Tibial nerve (tissue), 4 donors: ENCODE results near the gene CD46. TPM values are rescaled to one million over a fixed set of nuclear protein-coding genes. Genes with fewer than 3 reads are reported as not detected.
A peak's percentile ranks its signal among the peaks of the same experiment; 100 is the strongest.
"Not testable (repeated sequence)": the region's sequence is repeated elsewhere in the genome, so short reads cannot be mapped to it uniquely, and the experiment has no call there.

ENCODE experiments used
- DNase-seq, 2 donors: peaks; one replicate each; pipeline ENCODE4 v3.0.0-alpha.2; 2019; ENCODE audit warnings: low spot score in 2 of 2
- H3K27ac ChIP-seq, 4 donors: fragments of 200-600 bp; sonication (generic) in 3 of 4; one replicate each; pipeline ENCODE4 v1.5.1; 2017 to 2019; ENCODE audit warnings: mild to moderate bottlenecking in 1 of 4
- H3K27me3 ChIP-seq, 2 donors: fragments of 200-600 bp; sonication (generic) in 1 of 2; one replicate each; pipeline versions ENCODE4 v1.5.1 to v1.6.0; 2017 to 2019
- H3K36me3 ChIP-seq, 3 donors: fragments of 200-600 bp; sonication (generic); one replicate each; pipeline ENCODE4 v1.5.1; 2018 to 2019
- H3K4me1 ChIP-seq, 4 donors: fragments of 200-600 bp; sonication (generic) in 3 of 4; one replicate each; pipeline ENCODE4 v1.5.1; 2017 to 2019
- H3K4me3 ChIP-seq, 4 donors: fragments of 200-600 bp; sonication (generic) in 3 of 4; one replicate each; pipeline ENCODE4 v1.5.1; 2017 to 2019; ENCODE audit warnings: mild to moderate bottlenecking in 1 of 4, moderate library complexity in 1 of 4
- H3K9me3 ChIP-seq, 4 donors: fragments of 200-600 bp; sonication (generic) in 3 of 4; one replicate each; pipeline ENCODE4 v1.5.1; 2017 to 2019
- EP300 ChIP-seq, 2 donors: sonication (generic); formaldehyde crosslinking; IDR thresholded peaks; one replicate each; pipeline ENCODE4 v1.6.1; 2017; ENCODE audit warnings: antibody characterized with exemption in 2 of 2, mild to moderate bottlenecking in 1 of 2
- POLR2A ChIP-seq, 2 donors: fragments of 450-650 bp; IDR thresholded peaks; one replicate each; pipeline ENCODE4 v1.6.1; 2017; ENCODE audit warnings: antibody characterized with exemption in 2 of 2, mild to moderate bottlenecking in 2 of 2, moderate library complexity in 2 of 2
- WGBS, 2 donors: methylation state at CpG; one replicate each; pipeline ENCODE4 v1.1.5; 2018; 5-methylcytosine and 5-hydroxymethylcytosine counted together
- total RNA-seq, 4 donors: library from RNA; depleted of rRNA; stranded (reverse); fragments of >200 nt; gene quantifications; one replicate each; pipeline ENCODE4 v1.1.0, GENCODE V29; 2016
- TF ChIP-seq, protein P1 (sequence below), 5 experiments: fragments of 200-600 bp in 3 of 5; fragments of 450-650 bp in 2 of 5; sonication (generic) in 3 of 5; IDR thresholded peaks; one replicate each; pipeline ENCODE4 v1.5.1; 2016 to 2019; ENCODE audit warnings: antibody characterized with exemption in 5 of 5, mild to moderate bottlenecking in 3 of 5, moderate library complexity in 2 of 5

Gene CD46
- 100 to 1,000 TPM in 3 of 4 donors, 10 to 100 TPM in 1; 95.4 to 154 (median 133) TPM for total RNA-seq

DNA sequence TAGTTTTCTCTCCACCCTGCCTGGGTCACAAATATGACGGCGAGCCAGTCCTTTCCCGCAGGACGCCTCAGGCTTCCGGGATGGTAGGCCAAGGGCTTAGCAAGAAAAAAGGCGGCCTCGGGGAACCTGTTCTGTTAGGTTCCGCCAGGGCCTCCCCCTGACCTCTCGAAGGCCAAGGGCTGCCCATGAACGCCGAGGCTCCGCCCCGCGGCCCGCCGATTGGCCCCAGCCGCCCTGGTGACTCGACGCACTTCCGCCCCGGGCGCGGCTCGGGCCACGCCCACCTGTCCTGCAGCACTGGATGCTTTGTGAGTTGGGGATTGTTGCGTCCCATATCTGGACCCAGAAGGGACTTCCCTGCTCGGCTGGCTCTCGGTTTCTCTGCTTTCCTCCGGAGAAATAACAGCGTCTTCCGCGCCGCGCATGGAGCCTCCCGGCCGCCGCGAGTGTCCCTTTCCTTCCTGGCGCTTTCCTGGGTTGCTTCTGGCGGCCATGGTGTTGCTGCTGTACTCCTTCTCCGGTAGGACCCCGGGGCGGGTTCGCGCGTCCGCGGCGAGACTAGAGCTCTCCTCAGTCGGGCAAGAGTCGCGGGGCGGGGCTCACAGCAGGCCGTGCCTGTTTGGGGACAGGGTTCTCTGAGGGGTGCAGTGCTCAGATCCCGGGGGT is at the start of gene CD46:
TSS of gene CD46 (plus strand) at position 265 of the 666 bp plus-strand sequence. CDS start at position 424, 159 bp downstream.
- 0 to 1% methylated on average over 38 to 50 of the region's 55 CpGs for WGBS, 2 donors
- DNase-seq = peak; percentile 88 to 91
- H3K27me3 ChIP-seq = no peaks in the 10 kb centered on the region
- peak within 1 kb of the TSS; percentile 54 to 87 (median 82) for H3K27ac ChIP-seq
- TF ChIP-seq EP300 (IDR thresholded peaks at IDR 0.05) (peak; percentile 92 to 95), POLR2A (IDR thresholded peaks at IDR 0.05) (peak; percentile 44 to 90)
- TF ChIP-seq, protein P1, sequence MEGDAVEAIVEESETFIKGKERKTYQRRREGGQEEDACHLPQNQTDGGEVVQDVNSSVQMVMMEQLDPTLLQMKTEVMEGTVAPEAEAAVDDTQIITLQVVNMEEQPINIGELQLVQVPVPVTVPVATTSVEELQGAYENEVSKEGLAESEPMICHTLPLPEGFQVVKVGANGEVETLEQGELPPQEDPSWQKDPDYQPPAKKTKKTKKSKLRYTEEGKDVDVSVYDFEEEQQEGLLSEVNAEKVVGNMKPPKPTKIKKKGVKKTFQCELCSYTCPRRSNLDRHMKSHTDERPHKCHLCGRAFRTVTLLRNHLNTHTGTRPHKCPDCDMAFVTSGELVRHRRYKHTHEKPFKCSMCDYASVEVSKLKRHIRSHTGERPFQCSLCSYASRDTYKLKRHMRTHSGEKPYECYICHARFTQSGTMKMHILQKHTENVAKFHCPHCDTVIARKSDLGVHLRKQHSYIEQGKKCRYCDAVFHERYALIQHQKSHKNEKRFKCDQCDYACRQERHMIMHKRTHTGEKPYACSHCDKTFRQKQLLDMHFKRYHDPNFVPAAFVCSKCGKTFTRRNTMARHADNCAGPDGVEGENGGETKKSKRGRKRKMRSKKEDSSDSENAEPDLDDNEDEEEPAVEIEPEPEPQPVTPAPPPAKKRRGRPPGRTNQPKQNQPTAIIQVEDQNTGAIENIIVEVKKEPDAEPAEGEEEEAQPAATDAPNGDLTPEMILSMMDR (IDR thresholded peaks at IDR 0.05) = peak in 2 of 5 experiments; percentile 46 to 53
- H3K36me3 ChIP-seq = no peaks in the 10 kb centered on the region
- H3K9me3 ChIP-seq = no peaks in the 10 kb centered on the region
- H3K4me1 ChIP-seq = peaks cover 0 to 54% (median 20%) of the 10 kb centered on the region in 4 donors
- H3K4me3 ChIP-seq = peak within 1 kb of the TSS; percentile 61 to 96 (median 70)

DNA sequence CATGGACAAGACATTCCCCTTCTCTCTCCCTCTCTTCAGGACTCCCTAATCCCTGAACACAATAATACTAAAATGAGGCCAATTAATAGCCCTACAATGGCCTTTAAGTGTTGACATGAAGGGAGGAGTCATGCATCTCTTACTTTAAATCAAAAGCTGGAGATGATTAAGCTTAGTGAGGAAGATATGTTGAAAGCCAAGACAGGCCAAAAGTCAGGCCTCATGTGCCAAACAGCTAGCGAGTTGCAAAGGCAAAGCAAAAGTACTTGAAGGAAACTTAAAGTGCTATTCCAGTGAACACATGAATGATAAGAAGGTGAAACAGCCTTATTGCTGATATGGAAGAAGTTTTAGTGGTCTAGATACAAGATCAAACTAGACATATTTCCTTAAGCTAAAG is 49.5 kb upstream of the CD46 start:
- Histone ChIP-seq H3K4me1 (no peaks in the 10 kb centered on the region), H3K4me3 (no peak overlapping the region), H3K36me3 (no peaks in the 10 kb centered on the region), H3K27ac (no peak overlapping the region), H3K9me3 (no peaks in the 10 kb centered on the region), H3K27me3 (no peaks in the 10 kb centered on the region)
- no peak for DNase-seq
- TF ChIP-seq POLR2A (IDR thresholded peaks at IDR 0.05) (no peak), EP300 (IDR thresholded peaks at IDR 0.05) (no peak)
- TF ChIP-seq, protein P1 (IDR thresholded peaks at IDR 0.05) = no peak
- WGBS, 2 donors = 59 to 77% methylated on average over 1 of the region's 1 CpG

DNA sequence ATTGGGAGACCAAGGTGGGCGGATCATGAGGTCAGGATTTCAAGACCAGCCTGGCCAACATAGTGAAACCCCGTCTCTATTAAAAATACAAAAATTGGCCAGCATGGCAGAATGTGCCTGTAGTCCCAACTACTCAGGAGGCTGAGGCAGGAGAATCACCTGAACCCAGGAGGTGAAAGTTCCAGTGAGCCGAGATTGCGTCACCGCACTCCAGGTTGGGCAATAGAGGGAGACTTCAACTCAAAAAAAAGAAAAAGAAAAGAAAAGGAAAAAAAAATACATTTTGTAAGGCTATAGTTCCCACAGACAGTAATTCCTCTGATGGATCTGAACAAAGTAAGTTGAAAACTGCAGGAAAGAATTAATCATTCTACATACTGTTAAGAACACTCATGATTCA is 48.1 kb upstream of the CD46 start:
- H3K9me3 ChIP-seq = no peaks in the 10 kb centered on the region
- no peak overlapping the region for H3K27ac ChIP-seq
- TF ChIP-seq EP300 (IDR thresholded peaks at IDR 0.05) (no peak), POLR2A (IDR thresholded peaks at IDR 0.05) (no peak)
- TF ChIP-seq, protein P1 (IDR thresholded peaks at IDR 0.05) = no peak
- no peak overlapping the region for H3K4me3 ChIP-seq
- no peaks in the 10 kb centered on the region for H3K4me1 ChIP-seq
- WGBS, 2 donors = 88 to 97% methylated on average over 5 of the region's 5 CpGs
- H3K36me3 ChIP-seq = no peaks in the 10 kb centered on the region
- DNase-seq = no peak
- no peaks in the 10 kb centered on the region for H3K27me3 ChIP-seq

DNA sequence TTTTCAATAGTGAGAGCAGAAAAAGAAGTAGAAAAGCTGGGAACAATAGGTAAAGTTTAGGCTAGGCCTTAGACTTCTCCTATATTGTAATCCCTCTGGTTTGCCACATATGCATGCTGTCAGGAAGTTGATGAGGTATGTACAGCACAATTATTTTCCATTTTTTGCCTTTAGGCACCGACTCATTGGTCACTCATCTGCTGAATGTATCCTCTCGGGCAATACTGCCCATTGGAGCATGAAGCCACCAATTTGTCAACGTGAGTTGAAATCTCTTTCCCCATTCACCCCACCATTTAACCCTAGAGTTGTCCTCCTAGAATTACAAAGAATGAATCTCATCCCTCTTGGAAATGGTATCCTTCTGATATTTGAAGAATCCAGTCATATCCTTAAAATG is 43.9 kb upstream of the CD46 start:
- DNase-seq, H3K27ac ChIP-seq, H3K27me3 ChIP-seq, H3K4me1 ChIP-seq, H3K36me3 ChIP-seq, H3K9me3 ChIP-seq, H3K4me3 ChIP-seq: not testable (repeated sequence)
- WGBS, 2 donors = 59 to 63% methylated on average over 3 of the region's 3 CpGs

DNA sequence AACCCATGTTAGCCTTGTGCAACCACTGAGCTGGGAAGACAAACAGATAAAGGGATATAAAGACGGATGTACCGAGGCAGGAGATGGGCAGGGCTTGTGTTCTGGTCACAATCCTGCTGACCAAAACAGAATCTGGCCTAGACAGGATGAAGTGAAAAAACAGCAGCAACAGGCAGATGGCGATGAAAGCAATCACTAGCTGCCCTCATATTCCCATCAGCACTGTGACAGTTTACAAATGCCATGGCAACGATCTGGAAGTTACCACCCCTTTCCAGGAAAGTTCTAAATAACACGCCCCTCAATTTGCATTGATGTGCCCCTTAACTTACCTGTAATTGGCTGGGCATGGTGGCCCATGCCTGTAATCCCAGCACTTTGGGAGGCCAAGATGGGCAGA is 40.6 kb upstream of the CD46 start:
- no peaks in the 10 kb centered on the region for H3K27me3 ChIP-seq
- TF ChIP-seq, protein P1 (IDR thresholded peaks at IDR 0.05) = no peak
- TF ChIP-seq POLR2A (IDR thresholded peaks at IDR 0.05) (no peak), EP300 (IDR thresholded peaks at IDR 0.05) (no peak)
- WGBS, 2 donors = 66 to 67% methylated on average over 5 of the region's 5 CpGs
- no peak overlapping the region for H3K27ac ChIP-seq
- no peaks in the 10 kb centered on the region for H3K4me1 ChIP-seq
- no peak overlapping the region for H3K4me3 ChIP-seq
- no peaks in the 10 kb centered on the region for H3K36me3 ChIP-seq
- H3K9me3 ChIP-seq = no peaks in the 10 kb centered on the region
- no peak for DNase-seq

DNA sequence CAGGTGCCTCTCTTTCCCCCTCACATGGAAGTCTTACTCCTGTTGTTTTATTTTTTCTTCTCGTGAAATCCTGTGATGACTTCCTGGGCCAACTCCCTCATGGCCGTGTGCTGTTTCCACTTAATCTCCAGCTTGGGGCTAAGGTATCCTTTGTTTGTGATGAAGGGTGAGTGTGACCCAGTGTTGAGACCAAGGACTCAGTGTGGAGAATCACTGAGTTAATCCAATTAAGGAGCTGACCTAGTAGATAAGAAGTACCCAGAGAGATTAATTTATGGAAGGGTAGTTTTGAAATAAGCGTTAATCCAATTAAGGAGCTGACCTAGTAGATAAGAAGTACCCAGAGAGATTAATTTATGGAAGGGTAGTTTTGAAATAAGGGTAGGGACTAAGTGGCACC is 39.2 kb upstream of the CD46 start:
- H3K4me3 ChIP-seq, H3K36me3 ChIP-seq, H3K9me3 ChIP-seq, H3K27ac ChIP-seq, H3K4me1 ChIP-seq, H3K27me3 ChIP-seq, DNase-seq: not testable (repeated sequence)
- 63 to 70% methylated on average over 3 of the region's 3 CpGs for WGBS, 2 donors
